NCI-H345 (cell line): ENCODE results near the gene CABLES1.
A peak's percentile ranks its signal among the peaks of the same experiment; 100 is the strongest.

Experiments used
- DNase-seq: peaks from one replicate; lab custom pipeline; 2025; lab: John Stamatoyannopoulos, UW

CABLES1 gene

DNA sequence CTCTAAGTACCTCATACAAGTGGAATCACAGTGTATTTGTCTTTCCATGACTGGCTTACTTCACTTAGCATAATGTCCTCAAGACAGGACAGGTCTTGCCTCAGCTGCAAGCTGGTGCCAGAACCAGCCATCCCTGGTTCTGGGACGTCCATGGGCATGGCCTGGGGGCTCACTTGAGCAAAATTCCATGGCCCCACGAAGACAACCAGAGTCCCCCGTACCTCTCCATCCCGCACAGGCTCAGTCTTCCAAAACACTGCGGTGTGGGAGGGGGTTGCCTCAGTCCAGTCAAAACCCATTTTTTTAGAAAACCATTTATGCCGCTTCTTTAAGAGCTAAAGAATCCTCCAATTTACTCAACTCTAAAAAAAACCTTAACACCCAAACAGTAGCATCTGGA lies 21.7 kb upstream of the CABLES1 start:
- no peak for DNase-seq

DNA sequence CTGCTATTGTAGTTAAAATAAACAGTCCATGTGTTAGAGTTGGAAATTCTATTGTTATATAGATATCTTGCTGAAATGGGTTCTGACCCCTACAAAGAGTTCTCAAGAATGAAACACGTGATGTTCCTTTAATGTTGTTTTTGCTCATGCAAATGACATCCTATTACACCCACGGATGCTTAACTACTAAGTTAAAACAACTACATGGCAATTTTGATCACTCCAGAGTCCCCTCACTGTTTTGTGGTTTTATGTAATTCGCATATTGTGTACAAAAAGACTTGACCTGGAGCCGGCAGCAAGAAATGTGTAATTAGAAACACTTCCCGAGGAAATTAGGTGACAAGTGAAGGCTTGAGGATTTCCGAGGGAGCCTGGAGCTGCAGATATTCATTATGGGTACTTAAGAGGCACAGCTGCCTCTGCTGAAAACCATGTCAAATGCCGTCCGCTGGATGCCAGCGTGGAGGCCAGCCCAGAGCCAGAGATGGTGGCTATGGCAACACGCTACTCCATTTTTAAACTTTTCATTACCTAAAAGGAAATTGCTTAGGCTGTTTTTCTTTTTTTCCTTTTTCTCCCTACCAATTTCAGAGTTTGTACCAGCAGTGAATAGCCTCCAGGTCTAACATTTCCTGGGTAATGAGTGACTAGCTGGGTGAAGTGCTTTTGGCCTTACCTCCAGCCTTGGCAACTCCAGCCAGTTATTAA lies 21.0 kb upstream of the CABLES1 start:
- no peak for DNase-seq

DNA sequence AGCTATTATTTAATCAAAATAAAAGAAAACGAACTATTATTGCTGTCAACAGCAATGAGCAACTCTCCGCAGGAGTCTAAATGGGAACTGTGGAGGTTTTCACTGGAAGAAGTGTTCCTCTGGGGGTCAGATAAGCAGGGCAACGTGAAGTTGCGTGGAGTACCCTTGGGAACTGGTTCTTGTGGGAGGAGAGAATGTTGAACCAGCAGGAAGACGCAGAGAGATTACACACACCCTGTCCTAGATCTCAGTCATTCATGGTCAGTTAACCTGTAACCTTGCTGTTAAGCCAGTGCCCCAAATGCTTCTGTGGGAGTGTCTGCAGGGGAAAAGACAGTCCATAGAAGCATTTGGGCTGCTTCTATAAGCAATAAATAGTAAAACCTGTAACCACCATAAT lies 20.4 kb upstream of the CABLES1 start:
- no peak for DNase-seq

DNA sequence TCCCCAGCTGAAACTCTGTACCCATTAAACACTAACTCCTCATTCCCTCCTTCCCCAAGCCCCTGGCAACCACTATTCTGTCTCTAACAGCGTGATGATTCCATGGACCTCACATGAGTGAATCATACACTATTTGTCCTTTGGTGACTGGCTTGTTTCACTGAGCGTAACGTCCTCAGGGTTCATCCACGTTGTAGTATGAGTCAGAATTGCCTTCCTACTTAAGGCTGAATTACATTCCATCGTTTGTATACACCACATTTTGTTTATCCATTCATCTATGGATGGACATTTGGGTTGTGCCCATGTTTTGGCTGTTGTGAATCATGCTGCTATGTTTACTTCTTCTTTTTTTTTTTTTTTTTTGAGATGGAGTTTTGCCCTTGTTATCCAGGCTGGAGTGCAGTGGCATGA lies 19.6 kb upstream of the CABLES1 start:
- no peak for DNase-seq

DNA sequence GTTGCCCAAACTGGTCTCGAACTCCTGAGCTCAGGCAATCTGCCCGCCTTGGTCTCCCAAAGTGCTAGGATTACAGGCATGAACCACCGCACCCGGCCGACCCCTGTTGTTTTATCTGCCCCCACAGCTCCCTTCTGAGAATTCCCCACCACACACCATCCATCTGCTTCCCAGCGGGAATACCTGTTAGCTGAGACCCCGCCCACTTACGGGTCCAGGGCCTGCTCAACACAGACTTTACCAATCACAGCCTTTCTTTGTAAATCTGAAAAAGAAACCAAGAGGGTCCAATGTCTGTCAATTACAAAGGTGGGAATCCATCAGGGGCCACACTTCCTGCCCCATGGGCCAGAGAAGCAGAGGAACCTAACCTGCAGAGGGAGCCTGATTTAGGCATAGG lies 14.2 kb upstream of the CABLES1 start:
- no peak for DNase-seq

DNA sequence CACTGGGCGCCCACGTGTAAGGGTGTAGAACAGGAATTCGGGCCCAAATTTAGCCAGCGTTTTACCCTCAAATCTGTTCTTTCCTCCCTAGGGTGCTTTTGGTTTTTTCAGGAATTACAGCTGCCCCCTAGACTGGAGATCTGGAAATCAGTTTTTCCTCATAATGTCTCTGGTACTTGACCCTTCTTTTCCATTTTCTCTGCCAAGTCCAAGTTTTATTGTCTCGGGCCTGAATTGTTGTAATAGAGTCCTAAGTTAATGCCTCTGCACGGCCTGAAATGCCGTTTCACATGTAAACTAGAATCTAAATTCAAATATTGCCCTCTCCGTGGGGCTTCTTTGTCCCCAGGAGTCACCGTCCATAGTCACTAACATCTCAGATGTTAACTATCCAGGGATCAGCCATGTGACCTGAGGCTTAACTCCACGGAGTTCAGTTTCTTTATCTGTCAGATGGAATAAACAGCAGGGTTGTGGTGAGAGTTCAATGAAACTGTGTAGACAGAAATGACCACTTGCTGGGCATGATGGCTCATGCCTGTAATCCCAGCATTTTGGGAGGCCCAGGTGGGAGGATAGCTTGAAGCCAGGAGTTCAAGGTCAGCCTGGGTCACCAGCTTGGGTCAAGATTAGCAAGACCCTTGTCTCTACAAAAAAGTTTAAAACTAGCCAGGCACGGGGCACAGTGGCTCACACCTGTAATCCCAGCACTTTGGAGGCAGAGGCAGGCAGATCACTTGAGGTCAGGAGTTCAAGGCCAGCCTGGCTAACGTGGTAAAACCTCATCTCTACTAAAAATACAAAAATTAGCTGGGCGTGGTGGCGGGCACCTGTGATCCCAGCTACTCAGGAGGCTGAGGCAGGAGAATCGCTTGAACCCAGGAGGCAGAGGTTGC lies 12.7 kb upstream of the CABLES1 start:
- no peak for DNase-seq

DNA sequence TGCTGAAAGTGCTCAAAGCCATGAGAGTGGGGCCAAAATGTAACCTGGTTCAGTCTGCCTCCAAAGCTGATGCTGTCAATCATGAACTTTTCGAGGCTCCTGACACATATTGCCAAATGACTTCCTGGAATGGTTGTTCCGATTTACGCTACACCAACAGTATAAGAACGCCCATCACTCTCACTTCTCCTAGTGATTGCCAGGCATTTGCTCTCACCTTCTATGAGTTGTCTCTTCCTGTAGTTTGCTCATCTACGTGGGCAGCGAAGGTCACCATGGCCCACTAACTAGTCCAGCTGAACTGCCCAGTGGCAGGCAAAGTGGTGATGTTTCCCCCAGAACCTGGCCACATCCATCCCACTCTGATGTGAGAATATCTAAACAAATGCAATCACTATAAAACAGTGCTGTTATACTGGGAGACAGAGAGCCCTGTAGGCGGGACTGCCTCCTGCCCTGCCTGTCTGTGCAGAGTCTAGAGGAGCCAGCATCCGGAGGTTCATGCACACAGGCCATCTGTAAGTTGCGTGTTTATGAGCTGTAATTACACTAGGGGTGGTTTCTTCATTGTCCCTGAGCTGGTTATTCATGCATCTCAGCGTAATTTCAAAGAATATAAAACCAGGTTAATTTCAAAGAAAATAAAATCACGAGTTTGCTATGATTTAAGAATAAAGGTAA lies 8.8 kb upstream of the CABLES1 start:
- DNase-seq, result no peak

DNA sequence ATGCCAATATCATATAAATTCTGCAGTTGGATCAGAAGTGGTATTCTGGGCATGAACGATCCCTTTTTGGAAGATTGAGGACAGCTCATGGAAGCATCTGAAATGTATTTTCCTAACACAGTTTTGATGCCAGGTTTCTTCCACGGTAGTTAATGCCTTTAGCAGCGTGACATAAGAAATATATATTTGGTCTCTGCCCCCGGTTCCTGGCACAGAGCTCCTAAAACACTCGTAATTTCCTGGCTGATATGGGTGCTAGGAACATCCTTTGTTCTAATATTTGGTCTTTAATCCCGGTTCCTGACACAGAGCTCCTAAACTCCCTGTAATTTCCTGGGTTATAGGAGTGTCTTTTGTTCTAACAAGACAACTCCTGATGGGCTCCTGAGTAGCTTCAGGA lies 8.2 kb upstream of the CABLES1 start:
- DNase-seq, result no peak

DNA sequence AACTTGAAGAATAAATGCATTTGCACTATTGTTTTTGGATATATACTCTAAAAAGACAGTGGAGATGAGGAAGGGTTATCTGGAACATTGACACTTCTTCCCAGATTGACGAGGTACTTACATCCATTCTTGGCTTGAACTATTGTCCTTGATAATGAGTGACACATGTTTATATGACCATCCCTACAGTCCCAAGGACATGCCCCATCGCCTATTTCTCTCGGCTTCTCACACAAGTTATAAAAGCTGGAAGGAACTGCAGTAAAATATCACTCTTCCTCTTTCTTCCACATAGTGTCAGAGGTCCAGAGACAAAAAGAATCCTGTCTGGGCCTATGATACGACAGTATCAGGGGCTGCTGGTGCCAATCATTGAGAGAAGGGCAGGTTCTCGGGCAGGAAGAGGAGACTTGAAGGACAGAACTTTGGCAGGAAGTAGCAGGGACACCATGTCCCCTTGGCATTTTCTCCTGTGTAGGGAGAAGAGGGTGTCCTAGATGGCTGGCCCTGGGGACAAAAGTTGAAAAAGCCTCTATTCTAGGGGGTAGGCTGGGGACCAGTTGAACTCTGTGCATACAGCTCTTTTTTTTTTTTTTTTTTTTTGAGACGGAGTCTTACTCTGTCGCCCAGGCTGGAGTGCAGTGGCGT lies 5.8 kb upstream of the CABLES1 start:
- DNase-seq, result no peak

DNA sequence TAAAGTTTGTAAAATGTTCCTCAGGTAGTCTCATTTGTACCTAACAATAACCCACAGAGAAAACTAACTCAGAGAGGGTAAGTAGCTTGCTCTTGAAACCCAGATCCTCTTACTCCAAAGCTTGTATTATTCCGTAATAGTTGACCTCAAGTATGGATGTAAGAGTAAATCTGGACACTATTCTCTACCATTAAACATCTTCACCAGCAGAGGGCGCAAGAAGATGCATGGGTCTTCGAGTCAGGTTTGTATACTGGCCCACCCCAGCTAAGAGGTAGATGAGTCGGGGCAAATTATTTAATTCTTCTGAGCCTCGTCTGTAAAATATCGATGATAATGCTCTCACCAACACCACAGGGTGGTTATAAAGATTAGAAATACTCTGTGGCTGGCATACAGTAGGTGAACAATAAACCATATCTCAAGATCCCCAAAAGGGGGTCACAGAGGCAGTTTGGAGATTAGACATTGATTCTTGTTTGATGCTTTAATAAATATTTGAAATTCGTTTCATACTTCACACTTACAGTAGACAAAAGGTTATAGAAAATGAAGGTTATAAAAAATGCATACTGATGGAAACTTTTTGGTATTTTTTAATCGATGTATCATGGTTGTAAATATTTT lies 3.5 kb upstream of the CABLES1 start:
- DNase-seq, result peak; percentile 76

DNA sequence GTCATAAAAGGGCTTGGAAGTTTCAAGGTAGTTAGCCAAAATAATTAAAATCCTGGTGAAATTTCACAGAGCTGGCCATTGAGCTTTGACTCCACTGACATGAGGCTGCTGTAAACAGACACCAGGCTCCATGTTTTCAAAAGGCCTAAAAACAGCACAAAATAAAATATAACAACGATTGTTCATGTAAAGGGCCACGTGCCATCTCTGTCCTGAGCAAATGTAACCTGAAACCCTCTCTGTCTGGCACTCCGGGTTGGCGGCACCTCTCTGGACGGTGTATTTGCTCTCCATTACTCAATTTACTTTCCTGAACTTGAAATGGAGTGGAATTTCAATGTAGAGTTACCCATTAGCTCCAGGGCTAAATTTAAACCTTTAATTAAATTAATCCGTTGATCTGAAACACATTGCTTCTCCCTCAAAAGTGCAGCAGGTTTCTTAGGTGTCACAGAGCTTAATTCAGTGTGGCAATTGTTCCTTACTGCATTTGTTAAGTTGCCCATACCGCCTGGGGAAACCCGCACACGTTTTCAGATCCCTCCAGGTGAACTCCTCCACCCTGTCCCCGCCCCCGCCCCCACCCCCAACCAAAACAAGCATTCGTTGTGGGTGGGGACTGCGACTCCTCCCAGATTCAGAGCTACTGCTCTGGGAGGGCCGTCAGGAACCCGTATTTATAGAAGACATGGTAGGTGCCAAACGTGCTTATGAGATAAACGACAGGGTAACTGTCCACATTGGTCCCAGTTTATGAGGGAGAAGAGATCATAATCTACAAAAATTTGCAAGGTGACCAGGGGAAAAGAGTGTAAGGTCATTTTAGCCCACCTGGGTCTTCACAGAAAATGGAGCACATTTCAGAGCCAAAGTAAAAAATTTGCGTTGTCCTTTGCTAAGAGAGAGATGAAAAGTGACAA lies 1.2 kb upstream of the CABLES1 start:
- peak; percentile 84 for DNase-seq

DNA sequence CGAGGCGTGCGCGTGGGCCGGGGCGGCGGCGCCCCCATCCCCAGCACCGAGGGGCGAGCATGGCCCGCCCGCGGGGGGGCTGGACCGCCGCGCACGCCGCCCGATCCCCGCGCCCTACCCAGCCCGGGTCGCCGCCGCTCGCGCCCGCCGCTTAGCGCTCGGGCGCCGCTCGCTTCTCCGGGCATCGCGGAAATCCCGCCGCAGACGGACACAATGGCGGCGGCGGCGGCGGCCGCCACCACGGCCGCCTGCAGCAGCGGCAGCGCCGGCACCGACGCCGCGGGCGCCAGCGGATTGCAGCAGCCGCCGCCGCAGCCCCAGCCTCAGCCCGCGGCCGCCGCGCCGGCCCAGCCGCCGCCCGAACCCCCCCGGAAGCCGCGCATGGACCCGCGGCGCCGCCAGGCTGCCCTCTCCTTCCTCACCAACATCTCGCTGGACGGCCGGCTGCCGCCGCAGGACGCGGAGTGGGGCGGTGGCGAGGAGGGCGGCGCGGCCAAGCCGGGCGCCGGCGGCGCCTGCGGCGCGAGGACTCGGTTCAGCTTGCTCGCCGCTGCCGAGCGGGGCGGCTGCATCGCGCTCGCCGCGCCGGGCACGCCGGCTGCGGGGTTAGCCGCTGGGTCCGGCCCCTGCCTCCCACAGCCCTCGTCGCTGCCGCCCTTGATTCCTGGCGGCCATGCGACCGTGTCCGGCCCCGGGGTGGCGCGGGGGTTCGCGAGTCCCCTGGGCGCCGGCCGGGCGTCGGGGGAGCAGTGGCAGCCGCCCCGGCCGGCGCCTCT lies 453 bp downstream of the CABLES1 start:
- peak; percentile 43 for DNase-seq

DNA sequence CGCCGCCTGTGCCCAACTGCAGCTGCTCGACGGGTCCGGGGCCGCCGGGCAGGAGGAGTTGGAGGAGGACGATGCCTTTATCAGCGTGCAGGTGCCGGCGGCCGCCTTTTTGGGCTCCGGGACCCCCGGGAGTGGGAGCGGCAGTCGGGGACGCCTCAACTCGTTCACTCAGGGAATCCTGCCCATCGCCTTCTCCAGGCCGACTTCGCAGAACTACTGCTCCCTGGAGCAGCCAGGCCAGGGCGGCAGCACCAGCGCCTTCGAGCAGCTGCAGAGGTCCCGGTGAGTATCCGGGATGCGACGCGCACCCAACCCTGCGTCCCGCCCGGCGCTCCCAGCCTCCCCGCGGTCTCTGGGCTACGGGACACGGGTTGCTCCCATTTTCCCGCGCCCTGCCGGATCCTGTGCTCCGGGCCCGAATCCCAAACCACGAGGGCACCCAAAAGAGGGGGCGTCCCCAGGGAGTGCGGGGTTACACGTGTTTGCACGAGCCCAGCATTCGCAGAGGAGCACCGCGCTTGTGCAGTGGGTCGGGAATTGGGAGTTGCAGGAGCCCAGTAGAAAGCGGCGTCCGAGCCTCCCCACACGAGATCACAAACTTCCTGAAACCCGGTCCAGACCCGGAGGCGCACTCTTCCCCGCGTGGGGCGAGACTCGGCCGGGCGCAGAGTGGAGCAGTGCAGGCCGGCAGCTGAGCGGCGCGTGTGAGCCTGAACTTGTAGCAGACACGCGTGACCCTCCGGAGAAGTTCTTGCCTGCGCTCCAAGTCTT lies 1.2 kb downstream of the CABLES1 start:
- DNase-seq, result no peak

DNA sequence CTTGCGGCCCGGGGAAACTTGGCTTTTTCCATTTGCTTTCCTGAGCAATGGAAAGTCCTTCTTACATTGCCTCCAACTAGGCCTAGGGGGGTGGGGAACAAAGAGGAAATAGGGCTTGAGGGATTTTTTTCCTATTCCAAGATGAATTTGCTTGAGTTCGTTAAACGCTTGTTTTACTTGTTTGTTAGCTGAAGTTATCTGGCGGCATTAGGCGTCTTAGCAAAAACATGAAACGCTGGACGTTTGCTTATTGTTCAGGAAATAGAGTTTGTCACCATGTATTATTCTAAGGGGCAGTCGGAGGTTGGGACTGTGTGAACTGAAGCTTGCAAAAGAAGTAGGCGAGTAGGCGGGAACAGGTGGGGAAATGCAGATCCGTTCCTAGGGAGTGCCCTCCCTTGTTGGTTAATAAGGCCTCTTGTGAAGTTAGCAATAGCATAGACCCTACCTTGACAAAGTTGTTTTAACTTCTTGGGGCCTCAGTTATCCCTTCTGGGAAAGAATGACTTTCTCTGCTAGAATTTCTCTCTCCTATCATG lies 1.9 kb downstream of the CABLES1 start:
- no peak for DNase-seq

DNA sequence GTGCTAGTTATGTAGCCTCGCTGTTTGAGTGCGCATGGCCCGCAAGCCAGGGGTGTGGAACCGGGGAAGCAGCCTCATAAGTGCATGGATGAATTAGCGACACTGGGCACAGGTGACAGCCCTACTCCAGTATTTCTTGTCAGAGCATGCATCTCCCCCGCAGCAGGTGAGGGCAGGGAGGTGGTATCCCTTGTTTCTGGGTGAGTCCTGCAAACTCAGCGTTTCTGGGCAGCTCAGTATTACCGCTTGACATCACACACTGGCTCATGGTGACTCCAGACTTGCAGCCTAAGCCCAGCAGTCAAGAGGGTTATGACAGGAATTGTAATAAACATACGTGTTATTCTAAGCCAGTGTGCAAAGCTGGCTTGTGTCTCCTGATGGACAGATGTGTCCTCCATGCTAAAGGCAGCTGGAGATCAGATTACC lies 2.5 kb downstream of the CABLES1 start:
- DNase-seq, result no peak

DNA sequence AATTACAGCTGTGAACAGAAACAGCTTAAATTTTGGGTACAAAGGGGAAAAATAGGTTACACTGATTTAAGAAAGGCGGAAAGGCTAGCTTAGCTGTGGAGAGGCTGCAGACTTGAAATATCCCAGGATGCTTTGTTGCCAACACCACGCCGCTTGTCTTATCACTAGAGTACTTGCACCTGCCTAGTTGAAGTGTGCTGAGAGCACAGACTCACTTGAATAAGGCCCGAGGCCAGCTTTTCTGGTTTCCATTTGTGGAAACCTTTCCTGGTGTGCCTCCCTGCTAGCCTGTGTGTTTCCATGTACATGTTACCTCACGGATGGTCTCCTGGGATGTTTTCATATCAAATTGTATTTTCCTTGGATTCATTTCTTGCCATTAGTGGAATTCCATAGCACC lies 3.2 kb downstream of the CABLES1 start:
- DNase-seq, result peak; percentile 87

DNA sequence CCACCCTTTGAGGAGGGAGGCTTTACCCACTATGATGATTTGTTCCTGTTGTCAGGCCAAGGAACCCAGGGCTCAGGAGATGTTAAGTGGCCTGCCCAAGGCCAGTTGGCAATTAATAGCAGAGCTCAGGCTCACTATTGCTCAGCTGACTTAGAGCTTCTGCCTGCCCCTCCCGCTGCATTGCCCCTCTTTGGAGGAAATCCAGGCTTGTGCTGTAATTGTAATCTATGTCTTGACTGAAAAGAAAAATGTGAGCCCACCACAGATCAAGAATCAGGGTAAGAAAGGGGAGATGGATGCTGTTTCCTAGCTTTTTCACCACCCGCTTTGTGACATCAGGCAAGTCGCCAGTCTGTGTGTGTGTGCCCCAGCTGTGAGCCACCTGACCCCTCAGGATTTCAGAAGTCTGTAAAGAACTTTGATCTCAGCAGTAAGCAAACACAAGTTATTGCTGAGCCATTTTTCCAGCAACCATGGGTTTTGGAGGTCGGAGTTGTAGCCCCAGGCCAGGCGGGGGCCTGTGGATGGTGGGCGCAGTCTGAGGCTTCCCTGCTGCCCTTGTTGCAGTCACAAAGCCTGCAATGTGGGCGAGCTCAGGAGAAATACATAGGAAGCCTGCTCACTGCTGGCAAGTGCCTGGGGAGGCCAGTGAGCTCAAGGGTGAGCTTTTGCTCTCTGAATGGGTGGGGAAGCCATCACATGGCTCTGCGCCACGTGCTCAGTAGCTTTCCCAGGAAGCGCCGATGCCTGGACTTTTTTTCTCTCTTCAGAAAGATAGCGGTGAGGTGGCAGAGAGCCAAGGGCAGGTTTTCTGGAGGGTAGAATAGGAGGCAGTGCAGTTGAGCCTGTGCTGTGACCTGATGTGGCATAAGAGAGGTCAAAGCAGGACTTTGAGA lies 6.1 kb downstream of the CABLES1 start:
- peak; percentile 25 for DNase-seq
